B cell (primary cell): ENCODE measurements around the gene TACC3. TPM values are rescaled to one million over a fixed set of nuclear protein-coding genes. Genes with fewer than 3 reads are reported as not detected.

Source experiments
- ATAC-seq: fragments of 200-7000 bp; cut with Tn5 transposase; one replicate; pipeline ENCODE4 v1.10.0; 2021; ENCODE audit warnings: low read depth, mild to moderate bottlenecking, moderate number of reproducible peaks, moderate library complexity
- CTCF ChIA-PET: fragments of 350-600 bp; sonication (Branson Sonifier 250); formaldehyde crosslinking; loops from one replicate; lab custom pipeline; 2021; ENCODE audit warnings: antibody characterized with exemption, inconsistent platforms; lab: Charles Lee
- POLR2A ChIA-PET: fragments of 350-600 bp; sonication (Branson Sonifier 250); formaldehyde crosslinking; loops from one replicate; lab custom pipeline; 2021; ENCODE audit warnings: antibody characterized with exemption; lab: Charles Lee
- DNase-seq: peaks from one replicate; pipeline ENCODE4 v3.0.0; 2013
- H2AFZ ChIP-seq: 2 replicates; pipeline ENCODE4 v1.6.1; 2012; ENCODE audit warnings: mild to moderate bottlenecking, low read depth, low read length; ENCODE audit not compliant: insufficient read depth, poor library complexity, severe bottlenecking
- H3K27ac ChIP-seq, 2 donors: 1 replicate in 1 of 2; 2 replicates in 1 of 2; pipeline ENCODE4 v1.5.1; 2012 to 2013; ENCODE audit warnings: low read length in 2 of 2, mild to moderate bottlenecking in 2 of 2, moderate library complexity in 1 of 2
- H3K27me3 ChIP-seq, 4 experiments: fragments of 200-600 bp in 1 of 4; sonication (generic) in 1 of 4; replicated peaks in 1 of 4; 1 replicate in 2 of 4; 2 replicates in 2 of 4; pipeline versions ENCODE4 v1.6.1 to v1.7.0; 2013 to 2016; ENCODE audit warnings: low read length in 3 of 4, mild to moderate bottlenecking in 2 of 4, mixed read lengths in 1 of 4, moderate library complexity in 1 of 4; ENCODE audit not compliant: insufficient read depth in 4 of 4, control insufficient read depth in 3 of 4; ENCODE audit errors: control extremely low read depth in 1 of 4
- H3K36me3 ChIP-seq, 2 experiments: replicated peaks in 1 of 2; 1 replicate in 1 of 2; 2 replicates in 1 of 2; pipeline versions ENCODE4 v1.6.1 to v1.7.1; 2013; ENCODE audit warnings: low read length in 1 of 2; ENCODE audit not compliant: insufficient read depth in 2 of 2, control insufficient read depth in 1 of 2; ENCODE audit errors: control extremely low read depth in 1 of 2, extremely low read depth in 1 of 2
- H3K4me1 ChIP-seq, 2 donors: fragments of 200-600 bp in 1 of 2; sonication (generic) in 1 of 2; 1 replicate in 1 of 2; 2 replicates in 1 of 2; pipeline versions ENCODE4 v1.5.1 to v1.6.1; 2013 to 2017; ENCODE audit warnings: low read length in 2 of 2; ENCODE audit not compliant: control insufficient read depth in 2 of 2, insufficient read depth in 2 of 2
- H3K4me2 ChIP-seq: replicated peaks from 2 replicates; pipeline ENCODE3; 2012; ENCODE audit warnings: mild to moderate bottlenecking, low read depth, low read length; ENCODE audit not compliant: poor library complexity, severe bottlenecking
- H3K4me3 ChIP-seq, 5 experiments: fragments of 200-600 bp in 1 of 5; sonication (generic) in 1 of 5; 1 replicate in 3 of 5; 2 replicates in 2 of 5; pipeline versions ENCODE4 v1.5.1 to v1.7.0; 2011 to 2016; ENCODE audit warnings: low read length in 4 of 5, mild to moderate bottlenecking in 4 of 5, low read depth in 2 of 5, control low read depth in 1 of 5, moderate library complexity in 1 of 5; ENCODE audit not compliant: insufficient read depth in 1 of 5; ENCODE audit errors: control extremely low read depth in 1 of 5, extremely low read depth in 1 of 5
- H3K79me2 ChIP-seq: fragments of 200-600 bp; sonication (generic); one replicate; pipeline ENCODE4 v1.6.0; 2016; ENCODE audit warnings: low read length; ENCODE audit not compliant: control insufficient read depth, insufficient read depth
- H3K9ac ChIP-seq: fragments of 200-600 bp; sonication (generic); 2 replicates; pipeline ENCODE4 v1.6.1; 2017; ENCODE audit warnings: mild to moderate bottlenecking, low read length, moderate library complexity
- H3K9me3 ChIP-seq, 3 donors: one replicate each; pipeline versions ENCODE4 v1.6.1 to v1.7.1; 2013; ENCODE audit warnings: low read length in 2 of 3; ENCODE audit not compliant: control insufficient read depth in 2 of 3, insufficient read depth in 1 of 3; ENCODE audit errors: control extremely low read depth in 1 of 3
- H4K20me1 ChIP-seq: 2 replicates; pipeline ENCODE4 v1.6.0; 2012; ENCODE audit warnings: mild to moderate bottlenecking, low read length; ENCODE audit not compliant: insufficient read depth, control insufficient read depth, poor library complexity, severe bottlenecking
- H3K27ac Mint-ChIP-seq: one replicate; pipeline ENCODE4 v1.8.0; 2021; ENCODE audit warnings: mixed read lengths
- H3K27me3 Mint-ChIP-seq: one replicate; pipeline ENCODE4 v1.8.0; 2021; ENCODE audit warnings: mixed read lengths
- H3K4me1 Mint-ChIP-seq: one replicate; pipeline ENCODE4 v1.8.0; 2021; ENCODE audit warnings: mixed read lengths
- H3K4me3 Mint-ChIP-seq: one replicate; pipeline ENCODE4 v1.8.0; 2021; ENCODE audit warnings: mixed read lengths
- H3K9me3 Mint-ChIP-seq: one replicate; pipeline ENCODE4 v1.8.0; 2022; ENCODE audit warnings: mixed read lengths; ENCODE audit not compliant: insufficient read depth
- EZH2 ChIP-seq: IDR thresholded peaks from 2 replicates; pipeline ENCODE4 v1.6.1; 2012; ENCODE audit warnings: borderline replicate concordance, low read depth, mild to moderate bottlenecking, moderate library complexity, low read length; ENCODE audit not compliant: insufficient read depth, poor library complexity, severe bottlenecking
- WGBS: methylation state at CpG from one replicate; pipeline ENCODE4 v1.1.5; 2013; ENCODE audit warnings: missing lambda C conversion rate; ENCODE audit not compliant: insufficient coverage; 5-methylcytosine and 5-hydroxymethylcytosine counted together
- intact Hi-C: fragments of 100-400 bp; cut with micrococcal nuclease; formaldehyde crosslinking; loops from one replicate; pipeline ENCODE4 v1.10.0; 2022
- polyA plus RNA-seq: library from polyadenylated mRNA; depleted of rRNA; stranded (reverse); fragments of >200 nt; gene quantifications from 2 replicates; pipeline ENCODE4 v1.2.3, GENCODE V29; 2012
- total RNA-seq, 2 donors: library from RNA; stranded (reverse); fragments of 120-200 nt in 1 of 2; gene quantifications; 1 replicate in 1 of 2; 2 replicates in 1 of 2; pipeline versions ENCODE4 v1.2.3 to v1.2.4, GENCODE V29; 2013 to 2022
- TF ChIP-seq, protein P1 (sequence below): fragments of 200-600 bp; IDR thresholded peaks from one replicate; pipeline ENCODE4 v1.8.0; 2022; ENCODE audit warnings: antibody characterized with exemption, mild to moderate bottlenecking

TACC3 gene
- total and polyA plus RNA-seq, 2 donors (not counting 1 experiment from before 2014, with no cell fraction given) = 29.5 to 47.9 TPM

DNA sequence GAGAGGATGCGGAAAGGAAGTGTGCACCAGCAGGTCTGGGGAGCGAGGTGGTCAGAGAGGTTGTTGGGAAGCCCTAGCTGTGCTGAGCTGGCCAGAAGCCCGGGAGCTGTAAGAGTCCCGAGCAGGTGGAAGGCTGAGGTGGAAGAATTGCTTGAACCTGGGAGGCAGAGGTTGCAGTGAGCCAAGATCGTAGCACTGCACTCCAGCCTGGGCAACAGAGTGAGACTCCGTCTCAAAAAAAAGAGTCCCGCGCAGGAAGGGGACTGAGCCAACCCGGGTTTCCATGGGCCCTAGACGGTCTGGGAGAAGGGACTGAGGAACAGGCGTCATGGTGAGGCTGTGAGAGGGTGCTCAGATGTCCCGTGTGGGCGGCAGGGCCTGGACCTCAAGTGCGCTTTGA, 59.1 kb downstream of the TACC3 start:
- no peaks in the 10 kb centered on the region for H4K20me1 ChIP-seq
- Mint-ChIP-seq H3K4me3 (no peak overlapping the region), H3K27me3 (no peaks in the 10 kb centered on the region), H3K4me1 (peaks cover 2% of the 10 kb centered on the region), H3K27ac (no peak overlapping the region), H3K9me3 (no peaks in the 10 kb centered on the region)
- no peak overlapping the region for H3K4me3 ChIP-seq
- ChIA-PET CTCF (no interaction called here), POLR2A (no interaction called here)
- DNase-seq = no peak
- no peaks in the 10 kb centered on the region for H3K27me3 ChIP-seq
- H3K4me1 ChIP-seq = peaks cover 0 to 10% of the 10 kb centered on the region in 2 donors
- ATAC-seq = no peak
- H3K9ac ChIP-seq = no peak overlapping the region
- H3K4me2 ChIP-seq = no peak overlapping the region
- TF ChIP-seq, protein P1, sequence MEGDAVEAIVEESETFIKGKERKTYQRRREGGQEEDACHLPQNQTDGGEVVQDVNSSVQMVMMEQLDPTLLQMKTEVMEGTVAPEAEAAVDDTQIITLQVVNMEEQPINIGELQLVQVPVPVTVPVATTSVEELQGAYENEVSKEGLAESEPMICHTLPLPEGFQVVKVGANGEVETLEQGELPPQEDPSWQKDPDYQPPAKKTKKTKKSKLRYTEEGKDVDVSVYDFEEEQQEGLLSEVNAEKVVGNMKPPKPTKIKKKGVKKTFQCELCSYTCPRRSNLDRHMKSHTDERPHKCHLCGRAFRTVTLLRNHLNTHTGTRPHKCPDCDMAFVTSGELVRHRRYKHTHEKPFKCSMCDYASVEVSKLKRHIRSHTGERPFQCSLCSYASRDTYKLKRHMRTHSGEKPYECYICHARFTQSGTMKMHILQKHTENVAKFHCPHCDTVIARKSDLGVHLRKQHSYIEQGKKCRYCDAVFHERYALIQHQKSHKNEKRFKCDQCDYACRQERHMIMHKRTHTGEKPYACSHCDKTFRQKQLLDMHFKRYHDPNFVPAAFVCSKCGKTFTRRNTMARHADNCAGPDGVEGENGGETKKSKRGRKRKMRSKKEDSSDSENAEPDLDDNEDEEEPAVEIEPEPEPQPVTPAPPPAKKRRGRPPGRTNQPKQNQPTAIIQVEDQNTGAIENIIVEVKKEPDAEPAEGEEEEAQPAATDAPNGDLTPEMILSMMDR = no peak
- TF ChIP-seq EZH2 = no peak
- peaks cover 0 to 4% (median 0%) of the 10 kb centered on the region in 3 donors for H3K9me3 ChIP-seq
- intact Hi-C loops = no loop called here
- no peak overlapping the region for H3K27ac ChIP-seq
- WGBS = 85% methylated on average over 14 of the region's 14 CpGs
- H3K36me3 ChIP-seq = no peaks in the 10 kb centered on the region
- no peak overlapping the region for H2AFZ ChIP-seq
- no peaks in the 10 kb centered on the region for H3K79me2 ChIP-seq

GRCh38 chr4:1783015-1783414, 61.7 kb downstream of the TACC3 start:
- no peaks in the 10 kb centered on the region for H3K4me1 ChIP-seq
- H3K4me2 ChIP-seq = no peak overlapping the region
- no peak overlapping the region for H3K4me3 ChIP-seq
- TF ChIP-seq EZH2 = no peak
- TF ChIP-seq, protein P1 = no peak
- H4K20me1 ChIP-seq = no peaks in the 10 kb centered on the region
- ATAC-seq = no peak
- intact Hi-C loops = no loop called here
- no peaks in the 10 kb centered on the region for H3K27me3 ChIP-seq
- CTCF ChIA-PET = no interaction called here
- H3K27me3 Mint-ChIP-seq = no peaks in the 10 kb centered on the region
- H3K36me3 ChIP-seq = no peaks in the 10 kb centered on the region
- POLR2A ChIA-PET = no interaction called here
- 92% methylated on average over 4 of the region's 10 CpGs for WGBS
- H3K9ac ChIP-seq = no peak overlapping the region
- no peak for DNase-seq
- no peak overlapping the region for H3K4me3 Mint-ChIP-seq
- H3K9me3 ChIP-seq = peaks cover 0 to 4% (median 0%) of the 10 kb centered on the region in 3 donors
- H3K9me3 Mint-ChIP-seq = no peaks in the 10 kb centered on the region
- H3K27ac Mint-ChIP-seq = no peak overlapping the region
- no peaks in the 10 kb centered on the region for H3K4me1 Mint-ChIP-seq
- no peaks in the 10 kb centered on the region for H3K79me2 ChIP-seq
- no peak overlapping the region for H2AFZ ChIP-seq
- H3K27ac ChIP-seq = no peak overlapping the region
